Retinal pigment epithelial cell (primary cell): Measurements from ENCODE around the gene GTF2I.
"Not testable (repeated sequence)": the region's sequence is repeated elsewhere in the genome, so short reads cannot be mapped to it uniquely, and the experiment has no call there.

ENCODE experiments used
- DNase-seq: peaks from one replicate; pipeline ENCODE4 v3.0.0-alpha.2; 2010; ENCODE audit warnings: low read depth
- H3K4me3 ChIP-seq: 2 replicates; pipeline ENCODE4 v1.5.1; 2011; ENCODE audit warnings: mild to moderate bottlenecking, low read length, control low read depth, moderate library complexity
- TF ChIP-seq, protein P1 (sequence below): conservative IDR thresholded peaks from 2 replicates; pipeline ENCODE4 v1.5.1; 2011; ENCODE audit warnings: low read depth, low read length, control low read depth, inconsistent platforms

Gene GTF2I

DNA sequence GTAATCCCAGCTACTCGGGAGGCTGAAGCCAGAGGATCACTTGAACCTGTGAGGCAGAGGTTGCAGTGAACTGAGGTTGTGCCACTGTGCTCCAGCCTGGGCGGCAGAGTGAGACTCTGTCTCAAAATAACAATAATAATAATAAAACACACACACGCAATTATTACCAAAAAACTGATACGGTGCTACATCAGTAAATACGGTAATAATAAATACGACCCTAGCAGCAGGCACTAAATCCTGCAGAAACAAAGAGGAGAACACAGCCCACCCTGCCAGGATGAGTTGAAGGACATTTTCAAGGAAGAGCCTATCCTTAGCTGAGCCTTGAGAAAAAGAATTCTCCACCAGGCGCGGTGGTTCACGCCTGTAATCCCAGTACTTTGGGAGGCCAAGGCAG, 34.4 kb upstream of the GTF2I start:
- TF ChIP-seq, protein P1, sequence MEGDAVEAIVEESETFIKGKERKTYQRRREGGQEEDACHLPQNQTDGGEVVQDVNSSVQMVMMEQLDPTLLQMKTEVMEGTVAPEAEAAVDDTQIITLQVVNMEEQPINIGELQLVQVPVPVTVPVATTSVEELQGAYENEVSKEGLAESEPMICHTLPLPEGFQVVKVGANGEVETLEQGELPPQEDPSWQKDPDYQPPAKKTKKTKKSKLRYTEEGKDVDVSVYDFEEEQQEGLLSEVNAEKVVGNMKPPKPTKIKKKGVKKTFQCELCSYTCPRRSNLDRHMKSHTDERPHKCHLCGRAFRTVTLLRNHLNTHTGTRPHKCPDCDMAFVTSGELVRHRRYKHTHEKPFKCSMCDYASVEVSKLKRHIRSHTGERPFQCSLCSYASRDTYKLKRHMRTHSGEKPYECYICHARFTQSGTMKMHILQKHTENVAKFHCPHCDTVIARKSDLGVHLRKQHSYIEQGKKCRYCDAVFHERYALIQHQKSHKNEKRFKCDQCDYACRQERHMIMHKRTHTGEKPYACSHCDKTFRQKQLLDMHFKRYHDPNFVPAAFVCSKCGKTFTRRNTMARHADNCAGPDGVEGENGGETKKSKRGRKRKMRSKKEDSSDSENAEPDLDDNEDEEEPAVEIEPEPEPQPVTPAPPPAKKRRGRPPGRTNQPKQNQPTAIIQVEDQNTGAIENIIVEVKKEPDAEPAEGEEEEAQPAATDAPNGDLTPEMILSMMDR, result no peak
- DNase-seq, result no peak
- no peak overlapping the region for H3K4me3 ChIP-seq

GRCh38 chr7:74625446-74625845, 32.1 kb upstream of the GTF2I start:
- DNase-seq, result peak; percentile 32
- no peak overlapping the region for H3K4me3 ChIP-seq
- TF ChIP-seq, protein P1, result peak; percentile 28

GRCh38 chr7:74627661-74628411, 29.7 kb upstream of the GTF2I start:
- TF ChIP-seq, protein P1, result no peak
- peak overlapping the region; percentile 26 for H3K4me3 ChIP-seq

GRCh38 chr7:74632505-74632904, 25.0 kb upstream of the GTF2I start:
- no peak for DNase-seq
- no peak overlapping the region for H3K4me3 ChIP-seq
- TF ChIP-seq, protein P1, result no peak

More at GRCh38 chr7:74627661-74628411, 29.7 kb upstream of the GTF2I start:
- peak; percentile 83 for DNase-seq

GRCh38 chr7:74633451-74633921, 24.0 kb upstream of the GTF2I start:
- H3K4me3 ChIP-seq, result no peak overlapping the region
- TF ChIP-seq, protein P1, result no peak
- DNase-seq, result no peak

DNA sequence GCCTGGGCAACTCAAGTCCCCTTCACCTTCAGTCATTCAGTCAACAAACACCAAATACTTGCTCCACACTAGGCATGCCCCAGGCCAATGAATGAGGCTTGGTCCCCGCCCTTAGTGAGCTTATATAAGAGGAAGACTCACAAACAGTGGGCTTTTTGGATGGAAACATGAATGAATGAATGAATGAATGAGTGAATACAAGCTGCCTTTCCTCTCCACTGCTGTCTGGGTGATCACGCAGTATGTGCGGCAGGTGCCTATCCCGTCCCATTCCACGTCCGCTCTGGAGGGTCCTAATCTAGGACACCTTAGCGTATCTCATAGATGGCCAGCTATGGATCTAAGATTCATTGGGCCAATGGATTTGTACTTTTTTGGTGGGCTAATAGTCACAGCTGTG, 19.8 kb upstream of the GTF2I start:
- no peak for DNase-seq
- TF ChIP-seq, protein P1, result no peak
- H3K4me3 ChIP-seq, result no peak overlapping the region

DNA sequence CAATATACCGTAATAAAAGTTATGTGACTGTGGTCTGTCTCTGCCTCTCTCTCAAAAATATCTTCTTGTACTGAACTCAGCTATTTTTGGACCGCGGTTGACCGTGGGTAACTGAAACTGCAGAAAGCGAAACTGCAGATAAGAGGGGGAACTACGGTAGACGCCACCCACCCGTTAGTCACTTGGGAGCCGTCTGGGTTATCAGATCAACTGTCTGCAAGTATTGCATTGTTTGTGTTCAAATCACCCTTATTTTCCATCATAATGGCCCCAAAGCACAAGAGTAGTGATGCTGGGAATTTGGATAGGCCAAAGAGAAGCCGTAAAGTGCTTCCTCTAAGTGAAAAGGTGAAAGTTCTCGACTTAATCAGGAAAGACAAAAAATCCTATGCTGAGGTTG, 7.5 kb upstream of the GTF2I start:
- H3K4me3 ChIP-seq, DNase-seq: not testable (repeated sequence)

DNA sequence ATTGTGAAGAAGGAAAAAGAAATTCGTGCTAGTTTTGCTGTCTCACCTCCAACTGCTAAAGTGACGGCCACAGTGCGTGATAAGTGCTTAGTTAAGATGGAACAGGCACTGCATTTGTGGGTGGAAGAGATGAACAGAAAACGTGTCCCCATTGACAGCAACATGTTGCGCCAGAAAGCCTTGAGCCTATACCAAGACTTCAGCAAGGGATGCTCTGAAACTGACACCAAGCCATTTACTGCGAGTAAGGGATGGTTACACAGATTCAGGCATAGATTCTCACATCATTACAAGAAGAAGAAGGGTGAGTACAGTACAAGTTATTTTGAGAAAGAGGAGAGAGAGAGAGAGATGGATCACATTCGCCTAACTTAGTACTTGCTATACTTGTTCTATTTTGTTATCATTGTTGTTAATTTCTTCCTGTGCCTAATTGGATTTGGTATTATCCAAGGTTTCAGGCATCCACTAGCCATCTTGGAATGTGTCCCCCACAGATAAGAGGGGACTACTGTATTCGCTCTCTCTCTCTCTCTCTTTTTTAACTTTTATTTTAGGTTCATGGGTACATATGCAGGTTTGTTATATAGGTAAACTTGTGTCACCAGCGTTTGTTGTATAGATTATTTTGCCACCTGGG, 6.9 kb upstream of the GTF2I start:
- H3K4me3 ChIP-seq, DNase-seq: not testable (repeated sequence)

- not testable (repeated sequence) for DNase-seq, H3K4me3 ChIP-seq
These were observed 6.4 kb upstream of the GTF2I start for GRCh38 chr7:74651133-74651504.
